K562 (cell line): Measurements from ENCODE around the gene SLC18B1. TPM values are rescaled to one million over a fixed set of nuclear protein-coding genes. Genes with fewer than 3 reads are reported as not detected.

ENCODE experiments used
- ATAC-seq: fragments of 200-7000 bp; cut with Tn5 transposase; 3 replicates; pipeline ENCODE4 v1.9.1; 2020; ENCODE audit warnings: moderate library complexity
- BruUV-seq: library from RNA; stranded (reverse); fragments of 400-500 nt; replicated peaks from 2 replicates; lab custom pipeline; 2021; lab: Mats Ljungman, UMichigan
- CTCF ChIA-PET: fragments of 300-600 bp; formaldehyde crosslinking; extraction: SDS; loops from one replicate; lab custom pipeline; 2021; ENCODE audit warnings: low intra/inter-chr PET ratio; lab: Yijun Ruan, JAX
- POLR2A ChIA-PET: fragments of 300-600, 350-650 bp; sonication (Branson Sonifier 250); formaldehyde crosslinking; extraction: SDS; loops from one replicate; lab custom pipeline; 2021; ENCODE audit warnings: antibody characterized with exemption, inconsistent platforms; lab: Yijun Ruan, JAX
- DNase-seq, 4 experiments: peaks; one replicate each; pipeline versions ENCODE4 v3.0.0 to v3.0.0-alpha.2; 2011 to 2018; ENCODE audit warnings: low spot score in 3 of 4, mixed read lengths in 3 of 4; ENCODE audit errors: extremely low read depth in 1 of 4
- FAIRE-seq: peaks from 2 replicates; lab custom pipeline; 2011; peaks lifted over from hg19 to GRCh38; lab: Jason Lieb, UNC
- H2AFZ ChIP-seq: 2 replicates; pipeline ENCODE4 v1.6.0; 2011; ENCODE audit warnings: low read depth, low read length, control low read depth, inconsistent platforms
- H3K27ac ChIP-seq: fragments of 200-600 bp; 3 replicates; pipeline ENCODE4 v1.8.0; 2011; ENCODE audit warnings: low read depth, mild to moderate bottlenecking, control low read depth, inconsistent platforms, low read length, moderate library complexity, mixed read lengths; ENCODE audit errors: extremely low read depth
- H3K27me3 ChIP-seq, 2 experiments: fragments of 300-600 bp in 1 of 2; 2 replicates in 1 of 2; 3 replicates in 1 of 2; pipeline versions ENCODE4 v1.6.0 to v1.8.0; 2011; ENCODE audit warnings: inconsistent platforms in 2 of 2, low read length in 2 of 2, mild to moderate bottlenecking in 1 of 2, mixed read lengths in 1 of 2, moderate library complexity in 1 of 2; ENCODE audit not compliant: control insufficient read depth in 2 of 2, insufficient read depth in 2 of 2
- H3K36me3 ChIP-seq: fragments of 300-600 bp; 3 replicates; pipeline ENCODE4 v1.8.0; 2011; ENCODE audit warnings: mild to moderate bottlenecking, low read length, inconsistent platforms; ENCODE audit not compliant: control insufficient read depth, insufficient read depth
- H3K4me1 ChIP-seq, 2 experiments: fragments of 200-600 bp in 1 of 2; replicated peaks in 1 of 2; 2 replicates in 1 of 2; 3 replicates in 1 of 2; pipeline versions ENCODE4 v1.5.1 to v1.8.0; 2011; ENCODE audit warnings: inconsistent platforms in 2 of 2, low read length in 2 of 2, mild to moderate bottlenecking in 1 of 2, mixed read lengths in 1 of 2, moderate library complexity in 1 of 2; ENCODE audit not compliant: control insufficient read depth in 2 of 2, insufficient read depth in 2 of 2
- H3K4me2 ChIP-seq: 2 replicates; pipeline ENCODE4 v1.6.1; 2011; ENCODE audit warnings: low read length, control low read depth, inconsistent platforms, mixed read lengths; ENCODE audit not compliant: insufficient read depth
- H3K4me3 ChIP-seq: fragments of 200-600 bp; sonication (generic), shearing (Covaris generic); 2 replicates; pipeline ENCODE4 v1.5.1; 2016; ENCODE audit warnings: control low read depth, inconsistent platforms
- H3K79me2 ChIP-seq: fragments of 200-600 bp; 3 replicates; pipeline ENCODE4 v1.8.0; 2011; ENCODE audit warnings: low read length, inconsistent platforms; ENCODE audit not compliant: control insufficient read depth, insufficient read depth
- H3K9ac ChIP-seq, 2 experiments: 2 replicates each; pipeline versions ENCODE4 v1.6.0 to v1.6.1; 2011; ENCODE audit warnings: low read depth in 2 of 2, low read length in 2 of 2, control low read depth in 1 of 2, inconsistent platforms in 1 of 2, mild to moderate bottlenecking in 1 of 2, mixed read lengths in 1 of 2; ENCODE audit not compliant: insufficient read depth in 1 of 2
- H3K9me1 ChIP-seq: one replicate; pipeline ENCODE4 v1.6.0; 2011; ENCODE audit warnings: inconsistent platforms, mild to moderate bottlenecking, low read length, moderate library complexity; ENCODE audit not compliant: control insufficient read depth, insufficient read depth
- H3K9me3 ChIP-seq: replicated peaks from 2 replicates; pipeline ENCODE4 v1.5.1; 2011; ENCODE audit warnings: low read depth, low read length, inconsistent platforms; ENCODE audit not compliant: control insufficient read depth, insufficient read depth
- H4K20me1 ChIP-seq: replicated peaks from 2 replicates; pipeline ENCODE4 v1.6.1; 2011; ENCODE audit warnings: low read length, inconsistent platforms, mixed read lengths; ENCODE audit not compliant: control insufficient read depth, insufficient read depth
- BRF1 ChIP-seq: IDR thresholded peaks from 3 replicates; pipeline ENCODE4 v1.6.1; 2011; ENCODE audit warnings: borderline replicate concordance, mild to moderate bottlenecking; ENCODE audit not compliant: insufficient read length; ENCODE audit errors: extremely low read depth
- CEBPG ChIP-seq, 3 experiments: fragments of 200-800 bp in 1 of 3; sonication (Bioruptor generic) in 1 of 3; sonication (generic) in 1 of 3; formaldehyde crosslinking in 1 of 3; IDR thresholded peaks in 2 of 3; conservative IDR thresholded peaks in 1 of 3; 2 replicates each; pipeline versions ENCODE4 v1.6.1 to v1.8.0; 2016 to 2022; ENCODE audit warnings: missing compliant biosample characterization in 2 of 3, missing genetic modification characterization in 2 of 3, mild to moderate bottlenecking in 1 of 3, missing genetic modification reagents in 1 of 3
- CREB1 ChIP-seq, 2 experiments: sonication (generic) in 1 of 2; formaldehyde crosslinking in 1 of 2; IDR thresholded peaks; 2 replicates each; pipeline versions ENCODE4 v1.6.1 to v1.8.0; 2012 to 2022; ENCODE audit warnings: inconsistent platforms in 1 of 2, mild to moderate bottlenecking in 1 of 2, missing genetic modification reagents in 1 of 2, moderate library complexity in 1 of 2
- CREB3L1 ChIP-seq: fragments of 450-650 bp; IDR thresholded peaks from 2 replicates; pipeline ENCODE4 v1.6.1; 2014; ENCODE audit warnings: low read depth, mild to moderate bottlenecking, moderate library complexity, borderline replicate concordance
- ELF1 ChIP-seq: fragments of 200-800 bp; sonication (Bioruptor generic); IDR thresholded peaks from 2 replicates; pipeline ENCODE4 v1.6.1; 2016; ENCODE audit warnings: missing genetic modification characterization, missing compliant biosample characterization
- FOXJ2 ChIP-seq: fragments of 200-800 bp; sonication (Bioruptor generic); IDR thresholded peaks from 2 replicates; pipeline ENCODE4 v1.6.1; 2016; ENCODE audit warnings: missing genetic modification characterization, missing compliant biosample characterization
- HMG20A ChIP-seq: fragments of 450-650 bp; formaldehyde crosslinking; conservative IDR thresholded peaks from 2 replicates; pipeline ENCODE4 v1.4.0; 2020; ENCODE audit warnings: mild to moderate bottlenecking, mixed read lengths
- KDM1A ChIP-seq, 2 experiments: fragments of 450-650 bp; IDR thresholded peaks; 2 replicates each; pipeline ENCODE4 v1.6.1; 2016; ENCODE audit warnings: mild to moderate bottlenecking in 2 of 2
- MAFF ChIP-seq: IDR thresholded peaks from 2 replicates; pipeline ENCODE4 v1.6.1; 2012; ENCODE audit warnings: low read length, improper control_type of control experiment
- MBD2 ChIP-seq: sonication (generic); IDR thresholded peaks from 2 replicates; pipeline ENCODE4 v1.6.1; 2016; ENCODE audit warnings: low read depth, borderline replicate concordance
- MTF1 ChIP-seq: fragments of 250-450 bp; sonication (Bioruptor Pico); IDR thresholded peaks from 2 replicates; pipeline ENCODE4 v1.9.0; 2021; ENCODE audit warnings: moderate library complexity, mild to moderate bottlenecking, inconsistent platforms, borderline replicate concordance
- POLR2B ChIP-seq: fragments of 450-650 bp; IDR thresholded peaks from 2 replicates; pipeline ENCODE4 v1.6.1; 2018; ENCODE audit warnings: low read depth; ENCODE audit not compliant: partially characterized antibody
- SRSF1 ChIP-seq: fragments of 200-400 bp; formaldehyde crosslinking; IDR thresholded peaks from 2 replicates; pipeline ENCODE4 v1.6.1; 2017; ENCODE audit warnings: mild to moderate bottlenecking, low read depth, low read length, moderate library complexity
- STAT6 ChIP-seq: sonication (generic); formaldehyde crosslinking; IDR thresholded peaks from 2 replicates; pipeline ENCODE4 v1.8.1; 2023; ENCODE audit warnings: mild to moderate bottlenecking, missing genetic modification reagents
- TEAD1 ChIP-seq, 2 experiments: fragments of 450-650 bp in 1 of 2; sonication (generic) in 1 of 2; formaldehyde crosslinking; IDR thresholded peaks; 2 replicates each; pipeline versions ENCODE4 v1.4.0 to v1.8.0; 2020 to 2022; ENCODE audit warnings: mild to moderate bottlenecking in 2 of 2, missing genetic modification reagents in 1 of 2
- ZBTB1 ChIP-seq: sonication (generic); formaldehyde crosslinking; IDR thresholded peaks from 2 replicates; pipeline ENCODE4 v1.8.1; 2023; ENCODE audit warnings: missing genetic modification reagents, low read depth, mild to moderate bottlenecking, borderline replicate concordance
- ZKSCAN8 ChIP-seq: fragments of 200-800 bp; sonication (Bioruptor generic); IDR thresholded peaks from 2 replicates; pipeline ENCODE4 v1.6.1; 2016; ENCODE audit warnings: missing genetic modification characterization, missing compliant biosample characterization
- ZNF263 ChIP-seq: sonication (generic); formaldehyde crosslinking; IDR thresholded peaks from 2 replicates; pipeline ENCODE4 v1.8.0; 2022; ENCODE audit warnings: mild to moderate bottlenecking, missing genetic modification reagents, borderline replicate concordance
- ZNF778 ChIP-seq: fragments of 450-650 bp; formaldehyde crosslinking; IDR thresholded peaks from 2 replicates; pipeline ENCODE4 v1.4.0; 2020; ENCODE audit warnings: mild to moderate bottlenecking, moderate library complexity
- WGBS: fragments of 100-300 bp; shearing (Covaris generic); methylation state at CpG from one replicate; pipeline ENCODE4 v1.1.6; 2016; ENCODE audit warnings: low coverage, mixed read lengths; ENCODE audit not compliant: insufficient coverage; ENCODE audit errors: missing lambda C conversion rate; 5-methylcytosine and 5-hydroxymethylcytosine counted together
- in situ Hi-C: fragments of 300-500 bp; cut with MboI; formaldehyde crosslinking; loops from 4 replicates; pipeline ENCODE4 v1.15.0; 2018; ENCODE audit warnings: inconsistent platforms, mixed read lengths
- intact Hi-C: fragments of 100-400 bp; cut with micrococcal nuclease; formaldehyde crosslinking; loops from 2 replicates; pipeline ENCODE4 v1.14.2; 2022
- polyA plus RNA-seq, 8 experiments: library from polyadenylated mRNA; depleted of rRNA in 4 of 8; stranded (reverse) in 5 of 8; unstranded in 3 of 8; fragments of >200 nt; fragmentation: Nextera tagmentation in 2 of 8; fragmentation: Illumina TruSeq in 1 of 8; extraction: Ambion mirVana in 2 of 8; extraction: Trizol in 1 of 8; gene quantifications; 2 replicates each; pipeline versions ENCODE4 v1.2.1 to v1.2.3, GENCODE V29; 2011 to 2014; ENCODE audit warnings: inconsistent platforms in 1 of 8, missing spikeins in 1 of 8
- total RNA-seq, 7 experiments: library from RNA; depleted of rRNA in 6 of 7; stranded (reverse); fragments of >200 nt in 6 of 7; fragmentation: Illumina TruSeq in 2 of 7; extraction: Trizol in 2 of 7; gene quantifications; 2 replicates each; pipeline versions ENCODE4 v1.2.1 to v1.2.3, GENCODE V29; 2011 to 2021; ENCODE audit warnings: low replicate concordance in 1 of 7

The SLC18B1 gene
- total and polyA plus RNA-seq, 9 of the 15 experiments (the other 6 are each of a cell fraction or from before 2014, with no cell fraction given): 10.4 to 49.1 (median 32.0) TPM

- ATAC-seq: no peak
- in situ Hi-C loops (loop anchor here (25.0 kb wide), 2 partner anchors 1163 to 1262 kb away; partner anchors contain the start of genes ENPP3, MED23 and SLC2A12), intact Hi-C loops (no loop called here)
- H2AFZ ChIP-seq: no peak overlapping the region
- no peak overlapping the region for H3K4me3 ChIP-seq
- H3K36me3 ChIP-seq: peaks cover 3% of the 10 kb centered on the region; the same call in 2 of the 3 replicates
- H3K9me3 ChIP-seq: 0 out of 2 replicates have a peak, but pooled peaks cover 2% of the 10 kb centered on the region
- POLR2A ChIA-PET: interaction anchor here (6.0 kb wide), 1 partner anchor 14 kb away, joined by 67 read pairs; the partner anchor contains the start of gene RPS12
- no TSS peak for BruUV-seq
- H3K27me3 ChIP-seq: no peaks in the 10 kb centered on the region
- no peak overlapping the region for H3K4me2 ChIP-seq
- WGBS: 71% methylated on average over 1 of the region's 1 CpG
- no peaks in the 10 kb centered on the region for H4K20me1 ChIP-seq
- no peak overlapping the region for H3K9ac ChIP-seq
- DNase-seq: no peak
- no peak overlapping the region for H3K27ac ChIP-seq
- peaks cover 24% of the 10 kb centered on the region for H3K79me2 ChIP-seq
- no peak for TF ChIP-seq MTF1
- no peak for TF ChIP-seq POLR2B
- no peak for TF ChIP-seq CREB1 (IDR thresholded peaks at IDR 0.05)
- no peak for TF ChIP-seq CREB1 (CRISPR knock-in tag; IDR thresholded peaks at IDR 0.05)
- no peak for TF ChIP-seq TEAD1 (CRISPR knock-in tag; IDR thresholded peaks at IDR 0.05)
- no peak for TF ChIP-seq STAT6 (CRISPR knock-in tag)
- no peak for TF ChIP-seq CREB3L1
- TF ChIP-seq ZNF263 (CRISPR knock-in tag): no peak
- TF ChIP-seq ZBTB1 (CRISPR knock-in tag): no peak
- TF ChIP-seq ZNF778 (CRISPR knock-in tag): no peak
- TF ChIP-seq SRSF1: no peak
- TF ChIP-seq ELF1 (tag): no peak
- no peak for TF ChIP-seq BRF1
- TF ChIP-seq KDM1A (IDR thresholded peaks at IDR 0.05): no peak
- no peak for TF ChIP-seq MBD2
- TF ChIP-seq ZKSCAN8: no peak
- TF ChIP-seq MAFF: no peak
- no peak for TF ChIP-seq HMG20A (CRISPR knock-in tag)
- no peak for TF ChIP-seq FOXJ2
- no peak for TF ChIP-seq CEBPG (CRISPR knock-in tag; IDR thresholded peaks at IDR 0.05)
- no peak for TF ChIP-seq CEBPG (tag; conservative IDR thresholded peaks at IDR 0.05 in 1 of 2, IDR thresholded peaks at IDR 0.05 in 1 of 2)
- TF ChIP-seq, all 486 proteins: peak for 0
- no peak for FAIRE-seq
- CTCF ChIA-PET: no interaction called here
- Histone ChIP-seq H3K4me1 (peaks cover 0 to 2% of the 10 kb centered on the region in 2 experiments; a peak in 2 of 5 replicates), H3K9me1 (no peaks in the 10 kb centered on the region)
Measured at GRCh38 chr6:132800656-132801055, 2.2 kb upstream of the SLC18B1 start.
